ENCODE data around the gene CUBN.
"Not testable (repeated sequence)": the region's sequence is repeated elsewhere in the genome, so short reads cannot be mapped to it uniquely, and the experiment has no call there.

CUBN gene

DNA sequence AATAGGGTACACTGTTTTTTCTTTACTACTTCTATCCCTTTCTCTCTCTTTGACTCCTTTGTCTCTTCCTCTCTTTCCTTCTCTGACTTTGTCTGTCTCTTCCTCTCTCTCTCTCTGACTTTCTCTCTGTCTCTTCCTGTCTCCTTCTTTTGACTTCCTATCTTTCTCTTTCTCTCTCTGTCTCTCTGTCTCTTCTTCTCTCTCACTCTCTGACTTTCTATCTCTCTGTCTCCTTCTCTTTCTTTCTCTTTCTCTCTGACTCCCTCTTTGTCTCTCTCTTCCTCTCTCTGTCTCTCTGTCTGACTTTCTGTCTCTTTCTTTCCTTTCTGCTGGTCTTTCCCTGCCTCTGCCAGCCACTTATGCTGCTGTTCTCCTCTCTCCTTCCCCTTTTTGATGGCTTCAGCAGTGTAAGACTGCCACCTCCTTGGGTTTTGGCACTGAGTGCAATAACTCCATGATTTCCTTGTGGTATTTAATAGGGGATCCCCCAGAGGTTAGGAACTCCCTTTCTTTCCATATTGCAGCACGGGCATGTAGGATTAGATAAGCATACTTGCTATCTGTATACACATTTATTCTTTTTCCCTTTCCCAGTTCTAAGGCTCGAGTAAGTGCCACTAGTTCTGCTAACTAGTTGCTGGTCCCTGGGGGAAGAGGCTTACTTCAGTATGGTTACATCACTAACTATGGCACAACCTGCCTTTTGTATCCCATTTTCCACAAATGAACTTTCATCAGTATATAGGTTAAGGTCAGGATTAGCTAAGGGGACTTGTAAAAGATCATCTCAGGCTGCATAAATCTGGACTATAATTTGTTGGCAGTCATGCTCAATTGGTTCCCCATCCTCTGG lies 116.3 kb downstream of the CUBN start:
- not testable (repeated sequence) for DNase-seq (ENCODE audit: low read depth)

DNA sequence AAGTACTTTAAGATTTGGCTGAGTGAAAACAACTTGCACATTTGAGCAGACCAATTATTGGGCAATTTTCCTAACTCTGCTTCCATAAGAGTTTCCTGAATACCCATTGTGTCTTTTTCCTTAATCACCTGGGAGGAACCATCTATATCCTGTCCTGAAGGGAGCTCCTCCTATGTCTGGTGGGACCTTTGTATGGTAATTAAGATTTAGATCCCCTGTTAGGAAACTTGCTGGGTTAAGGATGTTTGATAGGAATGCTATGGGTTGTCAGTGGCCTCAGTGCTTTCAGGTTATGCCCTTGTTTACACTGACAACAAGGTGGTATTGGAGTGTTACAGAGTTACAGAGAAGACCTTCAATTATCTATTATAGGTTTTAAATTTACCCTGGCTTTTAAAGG lies 116.9 kb downstream of the CUBN start:
- not testable (repeated sequence) for DNase-seq (ENCODE audit: low read depth)

DNA sequence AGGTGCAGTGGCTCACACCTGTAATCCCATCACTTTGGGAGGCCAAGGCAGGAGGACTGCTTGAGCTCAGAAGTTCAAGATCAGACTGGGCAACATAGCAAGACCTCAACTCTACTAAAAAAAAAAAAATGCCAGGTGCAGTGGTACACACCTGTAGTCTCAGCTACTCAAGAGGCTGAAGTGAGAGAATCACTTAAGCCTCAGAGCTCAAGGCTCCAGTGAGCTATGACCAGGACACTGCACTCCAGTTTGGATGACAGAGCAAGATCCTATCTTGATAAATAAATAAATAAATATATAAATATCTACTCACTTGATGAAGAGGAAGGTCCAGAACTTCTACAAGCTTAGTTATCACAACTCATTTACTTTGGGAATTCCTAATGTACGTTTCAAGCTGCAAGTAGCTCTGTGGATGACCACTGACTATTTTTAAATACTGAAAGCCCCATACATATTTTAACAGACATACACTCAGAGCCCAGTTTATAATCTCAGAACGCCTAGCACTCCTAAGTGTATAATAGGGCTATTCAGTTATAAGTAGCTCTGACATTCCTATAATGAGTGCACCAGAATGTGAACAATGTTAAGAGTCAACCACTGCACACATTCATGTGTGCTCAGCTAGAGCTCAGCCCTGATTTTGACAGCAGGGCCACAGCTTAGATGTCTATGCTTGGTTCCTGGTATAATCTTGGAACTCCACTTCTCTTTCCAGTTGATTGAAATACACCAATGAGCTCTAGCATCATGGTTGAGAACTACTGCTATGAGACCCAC lies 119.1 kb downstream of the CUBN start:
- peak; percentile 62 for DNase-seq (ENCODE audit: low read depth)

DNA sequence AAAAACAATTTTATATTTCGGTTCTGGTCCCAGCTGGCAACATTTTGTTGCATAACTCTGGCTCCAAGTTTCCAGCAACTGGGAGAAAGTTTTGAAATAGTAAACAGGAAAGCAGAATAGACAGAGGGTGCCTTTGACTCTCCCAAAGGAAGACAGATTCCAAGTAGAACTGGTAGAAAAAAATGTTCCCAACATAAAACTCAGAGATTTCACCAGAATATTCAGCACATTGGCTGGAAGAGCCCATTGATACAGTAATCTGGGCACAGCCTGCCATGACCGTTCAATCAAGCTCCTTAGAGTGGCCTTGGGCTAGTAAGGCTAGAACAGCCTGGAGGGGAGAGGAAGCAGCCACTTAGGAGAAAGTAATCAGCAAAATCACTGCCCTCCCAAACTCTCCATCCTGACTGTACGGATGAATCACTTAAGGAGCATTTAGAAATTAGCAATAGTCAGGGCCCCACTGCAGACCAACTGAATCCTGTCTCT lies 120.4 kb downstream of the CUBN start:
- DNase-seq (ENCODE audit: low read depth): peak; percentile 89

DNA sequence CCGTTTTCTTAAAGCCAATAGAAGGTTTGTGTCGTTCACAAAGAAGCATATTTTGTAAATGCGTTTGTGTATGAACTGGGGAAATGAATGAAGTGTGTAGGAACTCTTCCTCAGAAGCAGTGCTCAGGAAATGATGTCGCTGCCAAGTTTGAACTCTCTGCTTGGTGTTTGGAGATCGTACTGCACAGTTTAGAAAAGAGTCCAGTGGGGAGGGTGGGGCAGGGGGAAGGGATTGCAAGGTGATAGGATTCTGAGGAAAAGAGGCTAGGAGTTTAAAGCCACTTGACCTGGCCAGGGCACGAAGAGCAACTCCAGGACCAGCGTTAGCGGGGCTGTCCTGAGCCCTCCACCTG lies 122.2 kb downstream of the CUBN start:
- no peak for DNase-seq (ENCODE audit: low read depth)

DNA sequence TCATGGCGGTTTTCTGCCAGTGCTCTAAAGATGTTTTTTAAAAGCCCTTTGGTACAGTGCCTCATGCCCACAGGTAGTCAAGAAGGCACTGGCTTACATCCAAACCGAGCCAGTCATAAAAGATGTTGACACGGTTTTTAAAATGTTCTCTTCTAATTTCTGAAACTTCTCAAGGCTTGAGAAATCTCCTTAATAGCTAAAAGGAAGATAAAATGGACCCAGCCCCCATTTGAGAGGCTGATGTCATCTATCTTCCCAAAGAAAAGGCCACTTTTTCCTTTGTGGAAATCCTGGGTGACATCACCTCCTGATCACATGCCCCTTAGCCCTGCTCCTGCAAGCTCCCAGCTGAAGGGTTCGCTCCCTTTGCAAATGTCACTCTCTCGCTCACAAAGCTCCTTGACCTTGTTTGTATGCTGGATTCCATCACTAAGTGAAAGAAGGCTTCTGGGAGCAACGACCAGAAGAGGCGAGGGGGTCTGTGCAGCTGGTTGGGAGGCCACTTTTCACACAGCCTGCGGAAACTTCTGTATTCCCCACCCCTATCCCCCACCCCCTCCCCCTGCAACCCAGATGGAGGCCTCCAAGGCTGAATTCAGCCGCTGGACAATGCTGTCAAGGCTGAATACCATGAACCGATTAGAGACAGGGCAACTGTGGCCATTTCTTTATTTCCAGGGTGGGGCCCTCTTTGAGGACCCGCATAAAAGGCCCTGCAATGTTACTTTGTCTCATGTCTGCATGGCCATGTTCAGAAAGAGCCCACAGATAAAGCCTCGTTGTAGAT lies 122.8 kb downstream of the CUBN start:
- peak; percentile 42 for DNase-seq (ENCODE audit: low read depth)

DNA sequence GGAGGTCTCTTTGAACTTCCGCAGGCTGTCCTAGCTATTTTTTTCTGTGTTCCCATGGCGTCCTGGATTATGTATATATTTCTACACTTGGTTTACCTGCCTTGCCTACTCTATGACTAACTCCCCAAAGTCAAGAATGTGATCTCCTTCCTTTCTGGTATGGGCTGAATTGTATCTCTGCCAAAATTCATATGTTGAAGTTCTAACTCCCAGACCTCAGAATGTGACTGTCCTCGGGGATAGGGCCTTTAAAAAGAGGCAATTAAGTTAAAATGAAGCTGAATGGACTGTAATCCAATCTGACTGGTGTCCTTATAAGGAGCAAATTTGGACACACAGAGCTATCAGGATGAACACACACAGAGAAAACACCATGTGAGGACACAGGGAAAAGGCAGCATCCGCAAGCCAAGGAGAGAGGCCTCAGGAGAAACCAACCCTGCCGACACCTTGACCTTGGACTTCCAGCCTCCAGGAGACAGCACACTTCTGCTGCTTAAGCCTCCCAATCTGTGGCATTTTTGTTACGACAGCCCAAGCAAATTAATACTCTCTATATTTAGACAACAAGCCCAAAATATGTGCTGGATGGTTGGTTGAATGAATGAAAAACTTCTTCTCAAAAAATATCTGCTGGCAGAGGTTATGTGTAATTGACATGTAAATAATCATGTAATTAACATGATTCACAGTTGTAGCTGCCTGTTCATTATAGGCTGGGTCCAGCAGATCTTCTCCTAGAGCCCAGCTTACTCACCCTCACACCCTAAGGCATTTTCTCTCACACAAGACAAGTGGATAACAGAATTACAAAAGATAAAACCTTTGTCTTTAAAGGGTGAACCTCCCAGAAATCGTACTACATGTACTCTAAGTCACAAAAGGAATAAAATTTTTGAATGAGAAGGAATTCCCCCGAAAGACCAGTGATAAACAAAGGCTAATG lies 123.7 kb downstream of the CUBN start:
- DNase-seq (ENCODE audit: low read depth): peak; percentile 50

DNA sequence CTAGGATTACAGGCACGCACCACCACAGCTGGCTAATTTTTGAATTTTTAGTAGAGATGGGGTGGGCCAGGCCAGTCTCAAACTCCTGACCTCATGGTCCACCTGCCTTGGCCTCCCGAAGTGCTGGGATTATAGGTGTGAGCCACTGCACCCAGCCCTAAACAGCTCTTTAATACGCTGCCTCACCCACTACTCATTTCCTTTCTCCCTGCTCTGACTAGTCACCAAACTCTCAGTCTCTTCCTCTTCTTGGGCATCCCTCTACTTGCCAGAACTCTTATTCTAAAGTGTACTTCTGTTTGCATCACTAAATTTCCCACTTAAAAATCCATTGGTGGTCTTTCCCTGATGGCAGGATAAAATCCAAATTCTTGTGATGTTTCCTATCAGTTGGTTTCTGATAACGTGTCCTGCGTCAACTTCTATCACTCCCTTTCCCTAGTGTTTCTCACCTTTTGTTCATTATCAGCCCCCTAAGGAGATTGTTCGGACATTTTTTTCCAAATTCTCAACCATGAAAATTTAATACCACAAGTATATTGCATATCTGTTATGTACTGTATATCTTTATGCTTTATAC lies 124.7 kb downstream of the CUBN start:
- DNase-seq (ENCODE audit: low read depth): no peak

DNA sequence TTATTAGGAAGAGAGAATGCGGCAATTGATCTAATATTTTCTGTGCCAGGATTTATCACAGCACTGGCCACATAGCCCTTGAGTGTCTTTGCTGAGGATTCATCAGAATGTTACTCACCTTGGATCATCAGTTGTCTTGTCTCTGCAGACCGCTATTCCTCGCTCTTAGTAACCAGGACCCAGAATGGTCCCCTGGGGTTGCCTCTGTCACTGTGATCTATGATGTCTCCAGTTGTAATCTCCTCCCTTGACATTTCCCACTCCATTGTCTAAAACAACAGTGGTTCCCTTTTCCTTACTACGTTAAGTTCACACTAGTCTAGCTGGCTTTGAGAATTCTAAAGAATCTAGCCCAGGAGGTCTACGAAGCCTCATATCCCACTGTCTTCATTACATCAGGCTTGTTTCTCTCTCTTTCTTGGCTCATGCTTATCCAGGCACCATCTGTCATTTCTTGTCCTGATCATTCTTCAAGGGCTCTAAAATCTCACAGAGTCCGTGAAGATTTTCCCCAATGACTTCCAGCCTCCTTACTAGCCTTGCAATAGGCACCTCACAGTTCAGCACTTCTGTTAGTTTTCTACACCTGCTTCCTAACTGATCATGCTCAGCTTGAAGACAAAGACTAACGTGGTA lies 125.8 kb downstream of the CUBN start:
- no peak for DNase-seq (ENCODE audit: low read depth)

DNA sequence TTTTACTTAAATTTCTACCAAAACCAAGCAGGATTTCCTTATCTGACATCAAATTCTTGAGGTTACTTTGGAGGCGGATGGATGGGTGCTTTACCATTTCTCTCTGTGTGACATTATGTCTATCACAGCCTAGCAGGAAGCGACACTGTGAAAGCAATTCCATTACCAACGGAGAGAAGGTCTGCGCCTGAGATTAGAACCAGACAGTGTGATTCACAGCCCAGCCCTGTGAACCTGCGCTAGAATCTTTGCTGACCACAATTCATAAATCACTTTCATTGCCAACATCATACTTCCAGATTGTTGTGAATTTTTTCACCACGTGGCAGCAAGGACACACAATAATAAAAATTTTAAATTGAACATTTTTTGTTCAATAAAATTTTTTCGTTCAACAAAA lies 126.5 kb downstream of the CUBN start:
- DNase-seq (ENCODE audit: low read depth): peak; percentile 93

DNA sequence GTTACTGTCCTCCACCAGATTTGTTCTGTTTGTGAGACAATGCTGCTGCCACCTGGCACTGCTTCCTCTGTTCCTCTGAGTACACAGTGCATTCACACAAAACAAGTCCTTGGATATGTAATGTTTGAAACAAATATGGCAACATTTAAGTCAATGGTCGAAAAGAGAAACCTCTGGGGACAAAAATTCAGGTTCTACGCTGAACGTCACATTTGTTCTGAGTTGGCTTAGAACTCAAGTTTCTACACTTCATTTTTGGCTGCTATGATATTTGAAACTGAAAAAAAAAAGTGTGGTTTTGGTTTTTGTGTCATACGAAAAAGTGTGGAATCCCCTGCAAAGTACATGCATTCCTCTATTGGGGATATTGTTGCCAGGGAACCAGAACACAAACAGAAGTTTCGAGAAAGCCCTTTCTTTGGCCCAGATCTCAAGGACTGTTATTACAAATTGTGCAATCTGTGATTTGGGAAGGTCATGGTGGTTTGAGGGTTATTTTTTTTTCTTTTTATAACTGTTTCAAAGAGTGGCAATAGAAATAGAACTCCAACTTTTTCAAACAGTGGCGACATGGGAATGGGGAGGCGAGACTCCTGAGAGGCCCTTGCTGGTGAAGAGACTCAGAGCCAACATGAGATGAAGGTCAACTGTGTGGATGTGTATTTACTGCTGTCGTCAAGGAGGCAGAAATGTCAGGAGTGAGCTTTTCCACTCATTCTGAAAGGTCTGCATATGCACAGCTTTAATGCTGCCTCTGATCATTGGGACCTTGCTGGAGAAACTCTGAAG lies 127.5 kb downstream of the CUBN start:
- DNase-seq (ENCODE audit: low read depth): peak; percentile 94

DNA sequence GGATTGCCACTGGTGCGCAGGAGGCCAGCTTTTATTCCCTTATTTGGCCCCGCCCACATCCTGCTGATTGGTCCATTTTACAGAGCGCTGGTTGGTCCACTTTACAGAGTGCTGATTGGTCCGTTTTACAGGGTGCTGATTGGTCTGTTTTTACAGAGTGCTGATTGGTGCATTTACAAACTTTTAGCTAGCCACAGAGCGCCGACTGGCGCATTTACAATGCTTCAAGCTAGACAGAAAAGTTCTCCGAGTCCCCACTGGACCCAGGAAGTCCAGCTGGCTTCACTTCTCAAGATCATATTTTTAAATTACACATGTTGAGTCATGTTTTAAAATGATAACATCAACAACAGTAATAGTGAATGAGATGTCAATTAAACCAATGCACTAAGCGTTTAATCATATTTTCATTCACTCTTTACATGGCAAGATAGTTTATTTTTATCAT lies 128.3 kb downstream of the CUBN start:
- peak; percentile 51 for DNase-seq (ENCODE audit: low read depth)

DNA sequence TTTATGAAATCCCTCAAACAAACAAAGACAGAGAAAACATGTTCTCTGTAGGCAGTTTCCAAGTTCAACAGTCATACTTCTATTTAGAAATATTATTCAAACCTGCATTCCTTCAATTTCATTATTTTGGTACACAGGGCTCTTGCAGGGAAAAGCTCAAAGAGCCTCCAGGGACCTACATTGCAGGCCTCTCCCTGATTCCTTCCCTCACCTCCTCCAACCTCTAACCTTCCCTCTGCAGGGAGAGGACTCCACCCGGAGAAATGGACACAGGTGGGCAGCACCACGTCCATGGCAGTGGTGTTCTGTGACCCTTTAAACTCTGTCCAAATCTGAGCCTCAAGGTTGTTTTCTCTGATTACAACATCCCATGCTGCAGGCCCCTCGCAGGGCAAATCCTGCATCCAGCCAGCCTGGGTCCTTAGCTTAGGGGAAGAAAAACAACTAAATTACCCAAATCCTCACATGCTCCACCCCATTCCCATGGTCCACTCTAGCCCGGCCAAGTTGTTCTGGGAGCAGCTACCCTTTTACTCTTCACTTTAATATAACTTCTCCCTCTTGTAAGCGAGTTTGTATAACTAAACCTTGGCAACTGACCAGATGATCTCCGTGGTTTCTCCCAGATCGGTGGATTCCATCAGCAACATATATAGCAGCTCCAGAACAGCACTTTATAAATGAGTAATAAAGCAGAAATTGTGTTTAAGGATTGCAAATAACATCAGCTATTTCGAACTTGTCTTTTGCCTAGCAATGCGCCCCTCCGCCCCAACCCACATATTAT lies 129.8 kb downstream of the CUBN start:
- DNase-seq (ENCODE audit: low read depth): peak; percentile 51

DNA sequence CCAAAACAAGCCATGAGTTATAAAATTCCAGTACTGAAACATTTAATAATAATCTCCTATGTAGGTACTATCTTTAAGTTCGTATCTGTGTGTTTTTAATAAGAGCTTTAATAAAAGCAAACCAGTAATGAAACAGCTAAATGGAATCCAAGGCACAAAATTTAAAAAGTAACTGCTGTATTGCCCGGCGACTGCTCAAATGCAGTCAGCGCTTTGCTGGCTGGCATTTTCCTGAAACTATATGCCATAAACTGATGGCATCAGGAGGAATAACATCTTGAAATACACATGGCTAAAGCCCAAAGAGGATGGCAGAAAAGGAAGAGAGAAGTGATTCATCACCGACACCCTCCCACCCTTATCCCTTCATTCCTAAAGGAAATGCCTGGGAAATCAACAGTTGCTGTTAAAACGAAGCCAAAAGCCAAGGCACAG lies 133.1 kb downstream of the CUBN start:
- DNase-seq (ENCODE audit: low read depth): peak; percentile 75

DNA sequence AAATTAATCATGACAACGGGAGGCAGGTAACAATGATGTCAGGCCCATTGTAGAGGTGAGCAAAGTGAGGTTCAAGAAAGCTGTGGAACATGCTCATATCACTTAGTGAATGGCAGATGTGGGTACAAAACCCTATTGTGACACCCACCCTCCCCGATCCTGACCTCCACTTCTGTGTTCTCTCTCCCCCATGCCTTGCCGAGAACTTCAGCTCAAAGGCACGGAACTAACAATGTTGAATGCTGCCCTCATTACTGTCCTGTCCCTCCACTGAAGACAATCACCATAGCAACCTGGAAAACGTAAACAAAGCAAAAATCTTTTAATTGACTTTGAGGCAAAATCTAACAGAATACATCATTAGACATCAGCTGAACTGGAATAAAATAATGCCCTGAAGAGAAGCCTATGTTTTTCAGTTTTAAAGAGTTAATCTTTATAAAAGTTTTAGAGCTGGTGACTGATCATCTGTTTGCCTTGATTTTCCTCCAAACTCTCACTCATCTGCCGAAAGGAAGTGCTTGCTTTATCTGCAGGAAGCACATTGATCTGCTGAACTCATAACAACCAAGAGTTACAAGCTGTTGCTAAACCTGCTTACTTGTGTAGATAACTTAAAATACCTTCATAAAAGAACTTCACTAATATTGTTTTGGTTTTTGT lies 133.6 kb downstream of the CUBN start:
- DNase-seq (ENCODE audit: low read depth): peak; percentile 75

DNA sequence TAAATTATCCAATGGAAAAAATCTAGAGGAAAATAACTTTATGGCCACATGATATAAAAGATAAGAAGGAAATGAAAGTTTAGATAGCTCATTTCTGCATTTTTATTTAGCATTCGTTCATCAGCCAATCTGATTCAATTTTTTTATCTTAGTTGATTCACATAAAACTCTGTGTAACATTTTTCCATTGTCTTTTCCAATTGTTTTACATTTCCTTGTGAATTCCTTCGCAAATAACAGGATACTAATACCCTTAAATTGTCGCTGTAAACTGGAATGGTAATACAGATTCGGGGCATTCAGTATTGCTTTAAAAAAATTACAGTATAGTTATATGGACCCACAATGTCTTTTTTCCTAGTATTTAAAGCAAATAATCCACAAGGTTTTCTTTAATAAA lies 136.4 kb downstream of the CUBN start:
- no peak for DNase-seq (ENCODE audit: low read depth)

DNA sequence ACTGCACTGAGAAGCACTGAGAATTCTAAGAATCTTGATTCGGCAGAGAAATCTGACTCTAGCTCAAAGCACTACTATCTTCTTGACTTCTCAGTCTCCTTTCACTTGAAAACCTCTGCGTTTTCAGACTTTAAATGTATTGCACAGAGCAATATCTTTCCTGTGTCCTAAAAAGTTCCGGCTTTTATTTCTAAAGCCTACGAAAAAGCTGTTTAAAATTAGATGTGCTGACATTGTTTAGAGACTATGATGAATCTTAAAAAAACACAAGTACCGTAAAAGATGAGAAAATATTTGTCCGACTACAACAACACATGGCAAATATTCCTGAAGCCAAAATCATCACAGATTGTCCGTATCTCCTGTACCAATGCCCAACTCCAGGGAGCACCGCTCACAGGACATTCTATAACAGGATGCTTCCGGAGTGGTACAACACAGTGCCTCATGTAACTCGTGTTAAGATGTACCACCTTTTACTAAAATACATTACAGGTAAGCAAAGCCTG lies 136.9 kb downstream of the CUBN start:
- DNase-seq (ENCODE audit: low read depth): peak; percentile 70

DNA sequence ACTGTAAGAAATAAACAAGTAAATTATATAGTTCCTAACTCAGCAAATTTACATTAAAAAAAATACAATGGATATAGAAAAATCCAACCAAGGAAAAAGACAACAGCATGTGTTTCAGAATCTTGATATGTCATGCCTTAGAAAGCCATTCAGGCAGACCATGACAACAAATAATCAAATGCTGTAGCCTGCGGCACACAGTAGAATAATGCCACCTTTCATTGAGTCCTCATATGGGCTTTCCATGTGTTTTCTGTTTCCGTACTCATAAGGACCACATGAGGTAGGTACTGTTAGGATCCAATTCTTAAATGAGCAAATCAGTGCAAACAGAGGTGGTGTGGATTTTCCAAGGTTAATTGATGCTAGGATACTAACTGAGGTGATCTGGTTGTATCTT lies 138.6 kb downstream of the CUBN start:
- DNase-seq (ENCODE audit: low read depth): no peak

Data from EH (cell line).